ENCODE data around the gene SYNDIG1. TPM values are rescaled to one million over a fixed set of nuclear protein-coding genes. Genes with fewer than 3 reads are reported as not detected.

SYNDIG1 gene
- total RNA-seq, 1 experiment from 2014 or later, result not detected

GRCh38 chr20:24604966-24605665 lies 135.7 kb downstream of the SYNDIG1 start:
- no TSS peak for BruUV-seq (replicated peaks)
- CTCF ChIA-PET, result no interaction called here
- TF ChIP-seq EZH2 (IDR thresholded peaks at IDR 0.05; ENCODE audit: low read length, unreplicated experiment) (no peak), CTCF (conservative IDR thresholded peaks at IDR 0.05; ENCODE audit: low read depth, low read length) (no peak), EZH2phosphoT487 (IDR thresholded peaks at IDR 0.05; ENCODE audit: borderline replicate concordance, low read length) (no peak)

GRCh38 chr20:24605937-24606455 lies 136.6 kb downstream of the SYNDIG1 start:
- no peaks in the 10 kb centered on the region for H3F3A ChIP-seq (ENCODE audit: low read length, unreplicated experiment)
- no peak overlapping the region for H3K4me3 ChIP-seq (ENCODE audit: low read length)
- no peaks in the 10 kb centered on the region for H3K79me2 ChIP-seq (ENCODE audit: low read length)
- intact Hi-C loops (cut with micrococcal nuclease), result no loop called here
- peaks cover 88% of the 10 kb centered on the region for H3K27me3 ChIP-seq (ENCODE audit: low read length)
- no peaks in the 10 kb centered on the region for H3K36me3 ChIP-seq (ENCODE audit: low read depth, low read length)
- H3K9ac ChIP-seq (ENCODE audit: low read length), result no peak overlapping the region
- H3K4me2 ChIP-seq (ENCODE audit: low read length), result no peak overlapping the region
- H3K27ac ChIP-seq (ENCODE audit: low read length), result no peak overlapping the region
- H3K9me2 ChIP-seq (replicated peaks; ENCODE audit: low read length), result no peaks in the 10 kb centered on the region
- ChIA-PET POLR2A (ENCODE audit: unreplicated experiment) (no interaction called here), CTCF (no interaction called here)
- H3K4me1 ChIP-seq (ENCODE audit: insufficient read depth, low read length), result no peaks in the 10 kb centered on the region
- H4K20me1 ChIP-seq (ENCODE audit: low read length), result no peaks in the 10 kb centered on the region
- DNase-seq (no peak), ATAC-seq (no peak)
- H3K9me3 ChIP-seq (ENCODE audit: low read length), result no peaks in the 10 kb centered on the region
- TF ChIP-seq CTCF (conservative IDR thresholded peaks at IDR 0.05; ENCODE audit: low read depth, low read length), result no peak
- no peak for TF ChIP-seq EZH2 (IDR thresholded peaks at IDR 0.05; ENCODE audit: low read length, unreplicated experiment)
- no peak for TF ChIP-seq EZH2phosphoT487 (IDR thresholded peaks at IDR 0.05; ENCODE audit: borderline replicate concordance, low read length)
- BruUV-seq (replicated peaks), result no TSS peak
- no peak overlapping the region for H2AFZ ChIP-seq (ENCODE audit: low read length)

More at GRCh38 chr20:24604966-24605665, 135.7 kb downstream of the SYNDIG1 start:
- Histone ChIP-seq H3K4me3 (ENCODE audit: low read length) (no peak overlapping the region), H3K4me2 (ENCODE audit: low read length) (no peak overlapping the region), H3K9me2 (replicated peaks; ENCODE audit: low read length) (no peaks in the 10 kb centered on the region), H3K27me3 (ENCODE audit: low read length) (peaks cover 79% of the 10 kb centered on the region), H4K20me1 (ENCODE audit: low read length) (no peaks in the 10 kb centered on the region), H2AFZ (ENCODE audit: low read length) (no peak overlapping the region), H3F3A (ENCODE audit: low read length, unreplicated experiment) (no peaks in the 10 kb centered on the region), H3K36me3 (ENCODE audit: low read depth, low read length) (no peaks in the 10 kb centered on the region), H3K9ac (ENCODE audit: low read length) (no peak overlapping the region), H3K9me3 (ENCODE audit: low read length) (0 out of 2 replicates have a peak, but pooled peaks cover 2% of the 10 kb centered on the region), H3K4me1 (ENCODE audit: insufficient read depth, low read length) (no peaks in the 10 kb centered on the region), H3K27ac (ENCODE audit: low read length) (no peak overlapping the region), H3K79me2 (ENCODE audit: low read length) (no peaks in the 10 kb centered on the region)
- ATAC-seq (no peak), DNase-seq (no peak)
- POLR2A ChIA-PET (ENCODE audit: unreplicated experiment), result no interaction called here
- intact Hi-C loops (cut with micrococcal nuclease), result no loop called here

DNA sequence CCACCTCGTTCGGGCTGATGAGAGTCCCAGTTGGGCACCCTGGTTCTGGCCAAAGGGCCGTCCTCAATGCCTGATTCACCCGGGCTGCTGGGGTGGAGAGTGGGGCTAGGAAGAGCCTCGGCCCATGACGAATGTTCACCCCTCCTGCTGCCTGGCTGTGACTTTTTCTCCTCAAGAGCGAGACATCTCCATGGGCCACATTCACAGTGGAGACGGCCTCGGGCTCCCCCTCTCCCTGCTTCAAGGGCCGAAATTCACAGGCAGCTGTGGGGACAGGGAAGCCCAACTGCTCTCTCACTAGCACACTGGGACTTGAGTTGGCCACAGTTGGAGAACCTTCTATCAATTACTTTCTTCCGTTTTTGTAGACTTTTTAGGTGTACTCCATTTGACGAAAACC lies 138.0 kb downstream of the SYNDIG1 start:
- H3K27ac ChIP-seq (ENCODE audit: low read length), result no peak overlapping the region
- no peak overlapping the region for H2AFZ ChIP-seq (ENCODE audit: low read length)
- intact Hi-C loops (cut with micrococcal nuclease), result no loop called here
- no peak overlapping the region for H3K4me3 ChIP-seq (ENCODE audit: low read length)
- DNase-seq (no peak), ATAC-seq (no peak)
- POLR2A ChIA-PET (ENCODE audit: unreplicated experiment), result no interaction called here
- no peak overlapping the region for H3K9ac ChIP-seq (ENCODE audit: low read length)
- no TSS peak for BruUV-seq (replicated peaks)
- no peaks in the 10 kb centered on the region for H3F3A ChIP-seq (ENCODE audit: low read length, unreplicated experiment)
- H3K27me3 ChIP-seq (ENCODE audit: low read length), result peaks cover 91% of the 10 kb centered on the region
- TF ChIP-seq CTCF (conservative IDR thresholded peaks at IDR 0.05; ENCODE audit: low read depth, low read length) (no peak), EZH2 (IDR thresholded peaks at IDR 0.05; ENCODE audit: low read length, unreplicated experiment) (no peak), EZH2phosphoT487 (IDR thresholded peaks at IDR 0.05; ENCODE audit: borderline replicate concordance, low read length) (no peak)
- H3K4me2 ChIP-seq (ENCODE audit: low read length), result no peak overlapping the region
- H3K9me2 ChIP-seq (replicated peaks; ENCODE audit: low read length), result no peaks in the 10 kb centered on the region
- CTCF ChIA-PET, result no interaction called here
- no peaks in the 10 kb centered on the region for H4K20me1 ChIP-seq (ENCODE audit: low read length)
- no peaks in the 10 kb centered on the region for H3K36me3 ChIP-seq (ENCODE audit: low read depth, low read length)
- H3K79me2 ChIP-seq (ENCODE audit: low read length), result no peaks in the 10 kb centered on the region
- H3K4me1 ChIP-seq (ENCODE audit: insufficient read depth, low read length), result no peaks in the 10 kb centered on the region
- no peaks in the 10 kb centered on the region for H3K9me3 ChIP-seq (ENCODE audit: low read length)

Data from PC-3 (cell line).